ENCODE data around the gene PPFIA2.
"Not testable (repeated sequence)": the region's sequence is repeated elsewhere in the genome, so short reads cannot be mapped to it uniquely, and the experiment has no call there.

The PPFIA2 gene

DNA sequence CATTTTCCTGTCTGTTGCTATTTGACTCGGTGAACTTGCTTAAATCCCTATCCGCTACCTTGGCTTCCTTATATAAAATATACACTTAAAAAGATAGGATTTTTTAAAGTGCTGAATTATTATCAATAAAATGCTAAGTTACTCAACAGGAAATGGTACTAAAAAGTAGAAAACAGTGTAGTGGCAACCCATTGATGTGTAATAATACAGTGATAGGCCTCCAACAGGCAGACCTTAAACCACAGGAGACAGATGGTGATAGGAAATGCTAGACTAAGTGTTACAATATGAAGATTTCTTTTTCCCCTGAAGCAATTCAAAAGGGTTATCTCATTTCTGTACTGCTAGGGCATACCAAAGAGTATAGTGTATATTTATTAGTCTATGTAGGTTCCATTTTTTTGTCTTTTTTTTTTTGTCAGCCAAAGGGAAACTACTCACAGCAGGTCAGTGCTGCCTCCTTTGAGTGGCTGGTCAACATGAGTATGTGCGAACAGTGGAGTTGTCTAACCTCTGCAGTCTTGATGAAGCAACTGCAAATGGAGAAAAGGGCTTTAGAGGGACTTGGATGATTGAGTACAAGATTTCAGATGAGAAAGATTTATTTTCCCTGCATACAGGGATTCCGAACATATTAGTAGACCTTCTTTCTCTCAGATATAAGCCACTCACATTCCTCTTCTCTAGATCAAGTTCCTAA, 497.5 kb downstream of the PPFIA2 start:
- DNase-seq (ENCODE audit: low read depth) = no peak

- DNase-seq (ENCODE audit: low read depth) = no peak
These were observed 499.8 kb downstream of the PPFIA2 start for GRCh38 chr12:81259360-81259759.

GRCh38 chr12:81257947-81258551, 501.1 kb downstream of the PPFIA2 start:
- no peak for DNase-seq (ENCODE audit: low read depth)

- no peak for DNase-seq (ENCODE audit: low read depth)
These were observed 503.2 kb downstream of the PPFIA2 start for GRCh38 chr12:81255947-81256346.

DNA sequence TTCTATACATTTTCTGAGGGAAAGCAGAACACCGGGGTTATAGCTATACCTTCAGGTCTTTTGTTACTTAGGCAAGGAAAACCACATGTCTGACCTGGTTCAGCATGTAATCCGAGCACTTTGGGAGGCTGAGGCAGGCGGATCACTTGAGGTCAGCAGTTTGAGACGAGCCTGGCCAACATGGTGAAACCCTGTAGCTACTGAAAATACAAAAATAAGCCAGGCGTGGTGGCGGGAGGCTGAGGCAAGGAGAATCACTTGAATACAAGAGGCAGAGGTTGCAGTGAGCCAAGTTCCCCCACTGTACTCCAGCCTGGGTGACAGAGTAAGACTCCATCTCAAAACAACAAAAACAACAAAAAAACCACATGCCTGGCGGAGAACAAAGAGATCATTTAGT, 503.7 kb downstream of the PPFIA2 start:
- no peak for DNase-seq (ENCODE audit: low read depth)

GRCh38 chr12:81253360-81253759, 505.8 kb downstream of the PPFIA2 start:
- no peak for DNase-seq (ENCODE audit: low read depth)

DNA sequence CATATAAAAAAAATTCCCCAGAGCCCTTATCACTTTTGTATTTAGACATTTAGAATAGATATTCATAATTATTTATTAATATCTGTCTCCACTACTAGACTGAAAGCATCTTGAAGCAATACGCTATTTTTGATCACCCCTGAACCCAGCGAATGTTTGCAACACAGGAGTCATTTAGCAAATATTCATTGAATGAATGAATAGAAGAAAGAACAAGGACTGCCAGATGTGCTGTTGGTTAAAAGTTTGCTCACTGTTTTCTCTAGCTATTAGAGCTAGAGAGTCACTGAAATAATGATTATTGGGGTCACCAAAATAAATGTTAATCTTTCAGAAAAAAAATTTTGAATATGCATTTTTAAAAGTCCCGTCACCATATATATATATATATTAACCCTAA, 506.9 kb downstream of the PPFIA2 start:
- no peak for DNase-seq (ENCODE audit: low read depth)

DNA sequence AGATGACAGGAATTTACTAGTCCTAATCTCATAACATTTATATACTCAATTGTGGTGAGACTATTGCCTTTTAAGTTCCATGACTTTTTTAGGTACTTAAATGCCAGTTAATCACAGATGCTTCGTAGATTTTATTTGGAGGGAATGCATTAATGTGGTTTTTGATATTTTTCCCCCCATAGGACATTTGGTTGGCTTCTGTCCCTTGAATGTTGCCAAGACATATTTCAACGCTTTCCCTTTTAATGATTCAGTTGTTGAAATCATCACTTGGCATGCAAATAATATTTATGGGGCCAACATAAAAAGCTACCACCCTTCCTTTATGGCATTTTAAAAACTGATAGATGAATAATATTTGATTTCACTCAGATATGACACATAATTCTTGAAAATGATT, 509.2 kb downstream of the PPFIA2 start:
- no peak for DNase-seq (ENCODE audit: low read depth)

- DNase-seq (ENCODE audit: low read depth) = no peak
These were observed 513.1 kb downstream of the PPFIA2 start for GRCh38 chr12:81245907-81246570.

DNA sequence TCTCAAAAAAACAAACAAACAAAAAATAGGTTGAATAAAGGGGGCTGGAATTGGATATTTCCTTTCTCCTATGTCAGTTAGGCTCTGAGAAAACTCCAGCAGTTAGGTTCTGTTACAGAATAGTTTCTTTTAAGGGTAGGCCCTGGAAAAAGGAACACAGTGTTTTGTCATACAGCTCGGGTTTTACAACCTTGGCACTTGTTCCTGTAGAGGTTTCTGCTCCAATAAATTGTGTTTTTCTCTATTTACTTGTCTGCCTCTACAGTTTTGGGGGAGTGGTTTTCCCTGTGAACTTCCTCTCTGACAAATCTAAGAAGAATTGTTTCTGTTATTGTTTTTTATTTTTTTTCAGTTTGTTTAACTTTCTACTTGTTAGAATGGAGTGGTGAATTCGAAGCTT, 513.7 kb downstream of the PPFIA2 start:
- no peak for DNase-seq (ENCODE audit: low read depth)

DNA sequence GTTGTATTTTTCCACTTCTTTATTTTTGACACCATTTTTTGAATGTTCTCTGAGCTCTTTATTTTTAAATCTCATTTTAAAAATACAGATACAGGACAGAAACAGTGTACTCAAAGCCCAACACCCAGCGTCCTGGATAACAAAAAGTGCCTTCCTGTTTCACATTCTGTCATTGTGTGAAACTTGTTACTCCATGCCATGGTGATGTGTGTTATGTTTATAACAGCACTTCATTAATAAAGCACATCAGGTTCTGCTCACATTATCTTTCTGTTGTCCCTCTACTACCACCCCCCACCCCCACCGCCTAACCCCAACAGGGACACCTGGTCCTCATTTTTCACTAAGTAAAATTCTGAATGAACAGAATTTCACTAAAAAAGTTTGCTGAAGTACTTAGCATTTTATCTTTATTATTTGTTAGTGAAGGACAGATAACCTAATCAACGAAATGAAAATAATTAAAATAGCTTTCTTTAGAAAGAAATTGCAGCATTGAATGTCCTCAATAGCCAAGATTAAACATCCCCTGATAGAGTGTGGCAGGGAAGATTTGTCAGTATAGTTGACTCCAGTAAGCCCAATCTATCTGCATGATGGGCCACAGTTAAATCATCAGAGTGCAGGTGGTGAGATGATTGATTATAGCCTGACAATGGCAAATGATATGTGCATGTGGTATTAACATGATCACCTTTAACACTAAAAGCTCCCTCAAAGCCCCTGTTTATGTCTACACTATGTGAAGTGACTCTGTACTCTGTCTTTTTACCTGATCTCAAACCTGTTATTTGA, 527.4 kb downstream of the PPFIA2 start:
- no peak for DNase-seq (ENCODE audit: low read depth)

DNA sequence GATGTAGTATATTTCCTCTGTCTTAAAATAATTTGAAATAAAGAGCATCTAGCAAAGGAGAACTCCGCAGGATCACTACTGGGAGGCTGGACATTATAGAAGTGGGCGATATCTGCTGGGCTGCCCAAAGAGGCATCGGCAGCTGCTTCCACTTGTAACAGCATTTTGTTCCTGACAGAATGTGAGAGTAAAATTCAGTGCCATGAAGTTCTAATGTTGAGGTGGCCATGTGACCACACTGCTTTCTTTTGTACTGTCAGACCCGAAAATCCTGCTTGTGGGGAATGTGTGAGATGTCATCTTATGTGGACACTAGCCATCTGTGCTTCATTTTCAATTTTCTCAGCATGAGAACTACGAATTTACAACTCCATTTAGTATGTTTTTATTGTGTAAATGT, 529.4 kb downstream of the PPFIA2 start:
- no peak for DNase-seq (ENCODE audit: low read depth)

- DNase-seq (ENCODE audit: low read depth) = no peak
These were observed 534.5 kb downstream of the PPFIA2 start for GRCh38 chr12:81224626-81225025.

DNA sequence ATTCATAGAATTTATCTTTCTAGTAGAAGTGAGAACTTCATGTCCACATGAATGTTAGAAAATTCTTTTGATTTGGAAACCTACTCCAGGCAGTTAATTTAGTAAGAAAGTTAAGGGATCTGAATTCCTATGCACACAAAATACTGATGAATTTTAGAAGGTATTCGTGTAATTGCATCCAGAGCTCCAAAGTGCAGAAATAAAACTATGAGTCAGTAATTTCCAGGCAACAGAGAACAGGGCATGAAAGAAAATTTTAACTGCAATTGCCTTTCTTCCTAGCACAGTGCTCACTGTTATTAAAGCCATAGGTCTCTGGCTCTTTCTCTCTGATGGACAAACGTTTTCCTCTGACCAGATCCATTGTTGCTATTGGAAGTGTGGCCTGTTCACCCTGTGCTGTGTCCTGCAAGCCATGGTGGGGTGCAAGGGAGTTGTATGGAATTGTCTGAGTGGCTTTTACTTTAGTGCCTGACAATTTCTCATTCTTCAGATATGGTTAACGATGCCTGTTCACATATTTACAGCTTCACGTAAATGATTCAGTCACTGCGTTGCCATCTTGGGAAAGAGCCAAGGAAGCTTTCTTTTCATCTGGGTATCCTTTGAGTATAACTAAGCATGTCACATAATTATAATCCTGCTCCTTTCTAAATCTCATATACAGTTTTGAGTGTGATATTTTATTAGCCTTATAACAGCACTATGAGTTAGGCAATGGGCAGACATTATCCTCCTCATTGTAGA, 536.1 kb downstream of the PPFIA2 start:
- no peak for DNase-seq (ENCODE audit: low read depth)

DNA sequence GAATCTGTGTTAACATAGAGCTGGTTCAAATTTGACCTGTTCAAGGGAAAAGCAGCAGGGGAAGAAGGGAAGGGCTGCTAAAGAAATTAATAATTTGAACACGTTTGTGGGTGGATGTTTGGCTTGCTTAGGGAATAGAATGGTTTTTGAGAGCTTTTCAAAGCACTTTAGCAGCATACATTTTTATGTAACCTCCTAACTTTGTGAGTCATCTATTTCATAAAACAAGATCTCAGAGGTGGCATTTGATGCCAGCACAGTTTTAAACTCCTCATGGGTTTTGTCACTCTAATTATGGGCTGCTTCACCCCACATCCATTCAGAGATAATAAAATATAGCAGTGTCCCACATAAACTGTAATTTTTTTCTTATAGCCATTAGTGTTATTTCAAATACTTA, 537.5 kb downstream of the PPFIA2 start:
- DNase-seq (ENCODE audit: low read depth) = no peak

GRCh38 chr12:81216739-81217138, 542.4 kb downstream of the PPFIA2 start:
- no peak for DNase-seq (ENCODE audit: low read depth)

DNA sequence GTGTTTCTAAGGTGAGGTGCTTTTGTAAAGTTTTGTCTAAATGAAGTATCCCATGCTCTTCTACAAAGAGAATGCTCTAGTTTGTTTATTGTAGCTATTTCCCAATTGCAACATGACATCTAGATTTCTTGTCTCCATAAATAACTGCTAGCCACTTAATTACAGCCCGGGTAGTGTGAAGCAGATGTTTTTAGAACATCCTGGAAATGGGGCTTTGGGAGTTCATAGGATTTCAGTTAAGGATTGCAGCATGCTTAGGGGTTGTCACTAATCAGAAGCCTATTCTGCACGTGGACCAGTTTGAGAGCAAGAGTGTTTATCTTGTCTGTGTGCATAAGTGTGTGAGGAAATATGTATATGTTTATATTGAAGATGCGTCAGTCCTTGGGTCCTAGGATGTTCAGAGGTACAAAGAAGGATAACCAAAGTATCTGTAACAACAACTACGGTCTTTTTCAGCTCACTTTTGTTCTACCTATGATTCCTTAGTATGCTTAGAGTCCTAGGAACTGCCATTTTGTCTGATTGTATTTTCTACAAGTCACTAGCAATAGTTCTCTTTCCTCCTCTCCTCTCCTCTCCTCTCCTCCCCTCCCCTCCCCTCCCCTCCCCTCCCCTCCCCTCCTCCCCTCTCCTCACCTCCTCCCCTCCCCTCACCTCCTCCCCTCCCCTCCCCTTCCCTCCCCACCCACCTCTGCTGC, 546.0 kb downstream of the PPFIA2 start:
- DNase-seq (ENCODE audit: low read depth) = no peak

- DNase-seq (ENCODE audit: low read depth) = no peak
These were observed 547.8 kb downstream of the PPFIA2 start for GRCh38 chr12:81211306-81211705.

GRCh38 chr12:81209772-81210225, 549.4 kb downstream of the PPFIA2 start:
- DNase-seq (ENCODE audit: low read depth) = not testable (repeated sequence)

GRCh38 chr12:81209012-81209411, 550.1 kb downstream of the PPFIA2 start:
- DNase-seq (ENCODE audit: low read depth) = no peak
